Psoas muscle (tissue), 8 donors: ENCODE measurements around the gene TRIB2. TPM values are rescaled to one million over a fixed set of nuclear protein-coding genes. Genes with fewer than 3 reads are reported as not detected.

ENCODE experiments used
- ATAC-seq, 4 donors: fragments of 200-7000 bp; cut with Tn5 transposase; one replicate each; pipeline ENCODE4 v1.9.1; 2020; ENCODE audit warnings: moderate library complexity in 3 of 4, mild to moderate bottlenecking in 2 of 4
- DNase-seq, 2 donors: peaks; one replicate each; pipeline ENCODE4 v3.0.0-alpha.2; 2020
- H3K27ac ChIP-seq: fragments of 200-600 bp; one replicate; pipeline ENCODE4 v1.8.0; 2022
- H3K27me3 ChIP-seq, 3 donors: fragments of 200-600 bp in 1 of 3; one replicate each; pipeline versions ENCODE4 v1.6.1 to v1.8.0; 2013 to 2022; ENCODE audit warnings: low read length in 2 of 3, mild to moderate bottlenecking in 2 of 3, moderate library complexity in 1 of 3; ENCODE audit not compliant: insufficient read depth in 3 of 3
- H3K36me3 ChIP-seq, 2 donors: fragments of 200-600 bp in 1 of 2; one replicate each; pipeline versions ENCODE4 v1.6.1 to v1.8.0; 2013 to 2022; ENCODE audit warnings: low read depth in 1 of 2, mild to moderate bottlenecking in 1 of 2, moderate library complexity in 1 of 2; ENCODE audit not compliant: insufficient read depth in 1 of 2
- H3K4me1 ChIP-seq: fragments of 200-600 bp; one replicate; pipeline ENCODE4 v1.8.0; 2022
- H3K4me3 ChIP-seq: fragments of 200-600 bp; one replicate; pipeline ENCODE4 v1.8.0; 2022; ENCODE audit warnings: mild to moderate bottlenecking
- H3K9me3 ChIP-seq: fragments of 200-600 bp; one replicate; pipeline ENCODE4 v1.8.0; 2022
- WGBS, 3 donors: extraction: QIAGEN DNeasy Blood & Tissue Kit; methylation state at CpG; one replicate each; pipeline versions ENCODE4 v1.1.6 to v1.1.7; 2013; 5-methylcytosine and 5-hydroxymethylcytosine counted together
- intact Hi-C, 2 donors: fragments of 100-400 bp; cut with DNase I; formaldehyde crosslinking; loops; one replicate each; pipeline versions ENCODE4 v1.11.0 to v1.14.2; 2022
- polyA plus RNA-seq, 3 donors: library from polyadenylated mRNA; stranded (reverse); fragments of 200-250 nt; gene quantifications; one replicate each; pipeline ENCODE4 v1.2.3, GENCODE V29; 2013
- total RNA-seq, 4 donors: library from RNA; stranded (reverse); fragmentation: NEBNext Ultra II Directional in 2 of 4; extraction: Animal tissue kit (Norgen Biotek cat#: 25700) in 2 of 4; gene quantifications; one replicate each; pipeline versions ENCODE4 v1.2.1 to v1.2.4, GENCODE V29; 2021 to 2023
- TF ChIP-seq, protein P1 (sequence below): fragments of 200-600 bp; IDR thresholded peaks from one replicate; pipeline ENCODE4 v1.8.0; 2022; ENCODE audit warnings: antibody characterized with exemption
- donor health status: healthy with polysubstance abuse.
- donor health status: DM: no; HTN: no; CAD: no; lungs with moderate emphysema.
- donor health status: Bipolar disorder and iron deficiency.
- donor health status: healthy.
- donor health status: DM: yes; HTN: yes; CAD: no.
- donor health status: DM: no; HTN: no; CAD: no.
- donor health status: DM: no; HTN: no; CAD: no.
- donor health status: DM: yes; HTN: yes; CAD: no.

Gene TRIB2
- total and polyA plus RNA-seq, 7 donors: 6.8 to 18.0 (median 12.5) TPM

GRCh38 chr2:12728221-12728777 lies 11.6 kb downstream of the TRIB2 start:
- TF ChIP-seq, protein P1, sequence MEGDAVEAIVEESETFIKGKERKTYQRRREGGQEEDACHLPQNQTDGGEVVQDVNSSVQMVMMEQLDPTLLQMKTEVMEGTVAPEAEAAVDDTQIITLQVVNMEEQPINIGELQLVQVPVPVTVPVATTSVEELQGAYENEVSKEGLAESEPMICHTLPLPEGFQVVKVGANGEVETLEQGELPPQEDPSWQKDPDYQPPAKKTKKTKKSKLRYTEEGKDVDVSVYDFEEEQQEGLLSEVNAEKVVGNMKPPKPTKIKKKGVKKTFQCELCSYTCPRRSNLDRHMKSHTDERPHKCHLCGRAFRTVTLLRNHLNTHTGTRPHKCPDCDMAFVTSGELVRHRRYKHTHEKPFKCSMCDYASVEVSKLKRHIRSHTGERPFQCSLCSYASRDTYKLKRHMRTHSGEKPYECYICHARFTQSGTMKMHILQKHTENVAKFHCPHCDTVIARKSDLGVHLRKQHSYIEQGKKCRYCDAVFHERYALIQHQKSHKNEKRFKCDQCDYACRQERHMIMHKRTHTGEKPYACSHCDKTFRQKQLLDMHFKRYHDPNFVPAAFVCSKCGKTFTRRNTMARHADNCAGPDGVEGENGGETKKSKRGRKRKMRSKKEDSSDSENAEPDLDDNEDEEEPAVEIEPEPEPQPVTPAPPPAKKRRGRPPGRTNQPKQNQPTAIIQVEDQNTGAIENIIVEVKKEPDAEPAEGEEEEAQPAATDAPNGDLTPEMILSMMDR: no peak
- H3K4me1 ChIP-seq: peaks cover 30% of the 10 kb centered on the region
- no peaks in the 10 kb centered on the region for H3K27me3 ChIP-seq
- 87 to 90% (median 89%) methylated on average over 9 of the region's 9 CpGs for WGBS, 3 donors
- no peak for ATAC-seq
- no peak overlapping the region for H3K4me3 ChIP-seq
- intact Hi-C loops: loop anchor here in 1 of 2 donors (10.0 kb wide), 1 partner anchor 863 kb away; no protein-coding TSS in a partner anchor
- no peak for DNase-seq
- H3K9me3 ChIP-seq: no peaks in the 10 kb centered on the region
- H3K36me3 ChIP-seq: peaks cover 6 to 65% of the 10 kb centered on the region in 2 donors
- no peak overlapping the region for H3K27ac ChIP-seq

DNA sequence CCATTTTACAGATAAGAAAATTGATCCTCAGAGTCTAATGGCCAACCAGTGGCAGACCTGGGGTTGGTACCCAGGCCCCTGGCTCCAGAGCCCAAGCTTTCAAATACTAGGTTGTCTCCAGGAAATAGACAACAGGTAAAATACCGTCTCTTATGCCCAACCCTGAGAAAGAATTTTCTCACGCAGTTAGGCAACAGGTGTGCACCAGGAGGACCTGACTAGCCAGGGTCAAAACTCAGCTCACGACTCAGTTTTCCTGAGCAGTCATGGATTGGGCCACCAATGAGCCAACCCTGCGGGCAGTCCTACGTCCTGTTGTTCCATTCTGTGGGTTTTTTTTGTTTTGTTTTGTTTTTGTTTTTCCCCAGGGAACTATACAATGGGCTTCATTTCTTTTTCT lies 13.5 kb downstream of the TRIB2 start:
- no peak for DNase-seq
- peaks cover 25% of the 10 kb centered on the region for H3K4me1 ChIP-seq
- ATAC-seq: no peak
- H3K36me3 ChIP-seq: peaks cover 0 to 49% of the 10 kb centered on the region in 2 donors
- no peaks in the 10 kb centered on the region for H3K27me3 ChIP-seq
- intact Hi-C loops: no loop called here
- no peaks in the 10 kb centered on the region for H3K9me3 ChIP-seq
- no peak overlapping the region for H3K27ac ChIP-seq
- 83 to 87% (median 86%) methylated on average over 5 of the region's 5 CpGs for WGBS, 3 donors
- no peak overlapping the region for H3K4me3 ChIP-seq
- TF ChIP-seq, protein P1: no peak

DNA sequence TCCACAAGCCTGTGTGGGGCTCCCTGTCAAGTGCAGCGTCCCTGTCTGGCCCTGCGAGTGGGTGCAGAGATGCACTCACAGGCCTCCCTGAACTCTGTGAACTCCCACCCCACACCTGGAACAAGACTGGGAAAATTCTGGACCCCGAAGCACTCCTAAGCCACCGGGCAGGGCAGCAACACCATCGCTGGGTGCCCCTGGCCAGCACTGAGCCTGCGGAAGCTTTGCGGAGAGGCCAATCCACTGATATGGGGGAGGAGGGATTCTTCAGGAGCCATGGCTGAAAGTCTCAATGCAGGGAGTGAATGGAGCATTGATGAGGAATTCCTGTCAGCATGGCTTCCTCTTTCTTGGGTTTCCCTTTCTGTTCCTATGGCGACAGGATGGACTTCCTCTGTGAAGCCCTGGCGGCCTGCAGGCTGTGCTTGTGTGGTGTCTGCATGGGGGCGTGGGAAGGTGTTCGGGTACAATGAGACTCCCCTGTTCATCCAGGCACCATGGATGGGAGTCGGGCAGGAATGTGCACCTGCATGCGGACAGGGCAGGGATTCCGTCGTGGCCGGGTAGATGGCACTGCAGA lies 15.1 kb downstream of the TRIB2 start:
- TF ChIP-seq, protein P1: no peak
- Histone ChIP-seq H3K27ac (peak overlapping the region; percentile 4), H3K9me3 (no peaks in the 10 kb centered on the region), H3K36me3 (peaks cover 0 to 42% of the 10 kb centered on the region in 2 donors), H3K4me1 (peaks cover 12% of the 10 kb centered on the region), H3K4me3 (no peak overlapping the region), H3K27me3 (no peaks in the 10 kb centered on the region)
- ATAC-seq (no peak), DNase-seq (no peak)
- intact Hi-C loops: no loop called here
- WGBS, 3 donors: 83 to 89% (median 87%) methylated on average over 16 of the region's 16 CpGs

DNA sequence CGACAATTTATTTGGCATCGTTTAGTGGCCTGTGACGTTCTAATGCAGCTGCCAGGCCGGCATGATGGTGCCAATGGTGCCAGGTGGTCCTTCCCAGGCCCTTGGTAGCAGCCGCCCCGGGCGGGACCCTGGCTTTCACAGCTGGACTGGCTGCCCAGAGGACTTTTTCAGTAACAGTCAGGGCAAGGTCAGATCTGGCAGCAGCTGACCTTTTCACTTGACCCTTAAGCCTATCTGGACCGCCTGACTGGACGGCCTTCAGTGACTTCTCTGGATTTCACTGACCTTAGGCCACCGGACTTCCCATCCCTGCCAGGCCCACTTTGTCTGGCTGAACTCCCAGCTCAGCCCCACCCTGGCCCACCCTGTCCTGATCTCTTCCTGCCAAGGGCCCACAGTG lies 15.9 kb downstream of the TRIB2 start:
- Histone ChIP-seq H3K9me3 (no peaks in the 10 kb centered on the region), H3K36me3 (peaks cover 0 to 34% of the 10 kb centered on the region in 2 donors), H3K27ac (peak overlapping the region; percentile 0), H3K27me3 (no peaks in the 10 kb centered on the region), H3K4me3 (no peak overlapping the region), H3K4me1 (peaks cover 9% of the 10 kb centered on the region)
- TF ChIP-seq, protein P1: no peak
- intact Hi-C loops: no loop called here
- WGBS, 3 donors: 30 to 42% (median 32%) methylated on average over 10 of the region's 10 CpGs
- ATAC-seq (peak in 2 of 4 donors; percentile 11 to 50), DNase-seq (peak; percentile 39 to 61)
